ENCODE data around the gene UMOD. TPM values are rescaled to one million over a fixed set of nuclear protein-coding genes. Genes with fewer than 3 reads are reported as not detected.

UMOD gene
- polyA plus RNA-seq, 2 donors: not detected

DNA sequence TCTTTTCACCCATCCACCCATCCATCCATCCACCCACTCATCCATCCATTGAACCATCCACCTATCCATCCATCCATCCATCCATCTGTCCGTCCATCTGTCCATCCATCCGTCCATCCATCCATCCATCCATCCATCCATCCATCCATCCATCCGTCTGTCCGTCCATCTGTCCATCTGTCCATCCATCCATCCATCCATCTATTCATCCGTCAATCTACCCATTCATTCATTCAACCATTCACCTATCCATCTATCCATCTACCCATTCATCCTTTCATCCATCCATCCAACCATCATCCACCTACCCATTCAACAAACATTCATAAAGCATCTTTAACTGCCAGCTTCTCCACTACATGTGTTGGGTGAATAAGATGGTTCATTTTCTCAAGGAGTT, 54.1 kb downstream of the UMOD start:
- Histone ChIP-seq H3K4me3 (ENCODE audit: low read depth in 1 of 2, low read length in 2 of 2) (no peak overlapping the region), H3K27ac (ENCODE audit: low read depth in 2 of 2, low read length in 1 of 2) (no peak overlapping the region), H3K27me3 (ENCODE audit: control insufficient read depth in 1 of 2, insufficient read depth in 2 of 2, low read length in 2 of 2) (no peaks in the 10 kb centered on the region), H3K4me1 (ENCODE audit: control insufficient read depth in 2 of 2, insufficient read depth in 2 of 2, low read length in 1 of 2) (no peaks in the 10 kb centered on the region), H3K36me3 (ENCODE audit: control insufficient read depth in 2 of 2, insufficient read depth in 2 of 2, low read length in 1 of 2) (no peaks in the 10 kb centered on the region), H3K9me3 (ENCODE audit: control insufficient read depth in 2 of 2, insufficient read depth in 1 of 2, low read depth in 1 of 2, low read length in 1 of 2) (no peaks in the 10 kb centered on the region)
- 68 to 72% methylated on average over 5 of the region's 5 CpGs for WGBS, 2 donors

DNA sequence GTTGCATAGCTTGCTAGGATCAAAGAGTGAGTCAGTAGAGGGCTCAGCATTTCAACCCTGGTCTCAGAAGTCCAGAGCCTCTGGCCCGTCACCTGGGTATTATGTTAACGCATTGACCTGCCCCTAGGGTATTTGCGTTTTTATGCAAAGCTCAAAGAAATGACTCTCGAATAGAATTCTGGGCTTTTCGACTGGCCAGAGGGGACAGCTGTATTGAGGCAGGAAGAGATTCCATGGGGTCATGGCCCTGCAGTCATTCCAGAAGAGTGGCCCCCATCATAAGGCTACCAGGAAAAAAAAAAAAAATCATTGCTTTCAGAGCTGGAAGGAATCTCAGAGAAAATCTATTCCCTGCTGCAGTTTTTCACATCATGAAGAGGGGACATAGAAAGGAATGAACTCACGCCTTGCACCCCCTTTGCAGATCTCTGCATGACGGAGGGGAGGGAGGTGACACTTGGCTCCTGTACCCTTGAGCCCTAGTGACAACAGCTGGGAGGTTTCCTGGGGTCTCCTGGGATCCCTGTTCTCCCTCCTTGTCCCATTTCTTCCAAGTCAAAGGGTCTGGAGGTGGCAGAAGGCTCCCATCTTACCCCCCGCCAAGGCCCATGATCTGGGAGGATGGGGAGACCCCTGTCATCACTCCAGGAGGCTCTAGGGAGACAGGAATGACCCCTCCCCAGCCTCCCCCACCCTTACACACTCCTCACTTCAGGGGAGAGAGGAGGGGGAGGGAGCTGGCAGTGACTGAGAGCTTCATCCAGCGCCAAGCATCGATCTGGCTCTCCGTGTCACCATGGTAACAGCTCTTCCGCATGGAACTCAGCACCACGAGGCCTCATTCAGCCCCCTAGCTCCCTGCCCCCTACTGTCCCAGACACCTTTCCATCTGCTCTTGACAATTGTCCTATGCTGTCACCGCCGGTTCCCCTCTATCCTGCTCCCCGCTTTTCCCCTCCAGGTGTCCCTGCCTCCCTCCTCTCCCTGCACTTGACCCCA, 61.0 kb downstream of the UMOD start:
- no peaks in the 10 kb centered on the region for H3K27me3 ChIP-seq (ENCODE audit: control insufficient read depth in 1 of 2, insufficient read depth in 2 of 2, low read length in 2 of 2)
- H3K4me1 ChIP-seq (ENCODE audit: control insufficient read depth in 2 of 2, insufficient read depth in 2 of 2, low read length in 1 of 2): no peaks in the 10 kb centered on the region
- H3K4me3 ChIP-seq (ENCODE audit: low read depth in 1 of 2, low read length in 2 of 2): no peak overlapping the region
- WGBS, 2 donors: 32 to 39% methylated on average over 14 to 16 of the region's 16 CpGs
- no peaks in the 10 kb centered on the region for H3K9me3 ChIP-seq (ENCODE audit: control insufficient read depth in 2 of 2, insufficient read depth in 1 of 2, low read depth in 1 of 2, low read length in 1 of 2)
- H3K36me3 ChIP-seq (ENCODE audit: control insufficient read depth in 2 of 2, insufficient read depth in 2 of 2, low read length in 1 of 2): no peaks in the 10 kb centered on the region
- H3K27ac ChIP-seq (ENCODE audit: low read depth in 2 of 2, low read length in 1 of 2): no peak overlapping the region

DNA sequence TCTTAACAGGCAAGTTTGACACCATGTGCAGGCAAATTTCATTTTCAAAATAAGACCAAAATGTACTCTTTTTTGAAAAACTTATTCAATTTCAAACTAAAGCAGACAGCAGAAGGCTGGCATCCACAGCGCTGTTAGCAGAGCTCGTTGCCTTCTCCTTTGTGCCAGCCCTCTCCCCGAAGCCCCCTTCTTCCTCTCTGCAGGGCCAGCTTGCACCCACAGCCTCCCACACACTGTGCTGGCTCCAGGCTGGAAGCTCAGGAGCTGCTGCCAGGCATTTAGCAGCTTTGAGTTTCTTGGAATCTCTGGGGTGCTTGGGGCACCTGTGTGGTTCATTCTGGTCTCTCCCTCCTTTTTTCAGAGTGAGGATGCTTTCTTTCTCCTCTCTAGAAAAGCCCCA, 62.9 kb downstream of the UMOD start:
- WGBS, 2 donors: 70 to 77% methylated on average over 3 of the region's 3 CpGs
- no peaks in the 10 kb centered on the region for H3K27me3 ChIP-seq (ENCODE audit: control insufficient read depth in 1 of 2, insufficient read depth in 2 of 2, low read length in 2 of 2)
- no peak overlapping the region for H3K27ac ChIP-seq (ENCODE audit: low read depth in 2 of 2, low read length in 1 of 2)
- H3K4me1 ChIP-seq (ENCODE audit: control insufficient read depth in 2 of 2, insufficient read depth in 2 of 2, low read length in 1 of 2): no peaks in the 10 kb centered on the region
- no peaks in the 10 kb centered on the region for H3K9me3 ChIP-seq (ENCODE audit: control insufficient read depth in 2 of 2, insufficient read depth in 1 of 2, low read depth in 1 of 2, low read length in 1 of 2)
- H3K36me3 ChIP-seq (ENCODE audit: control insufficient read depth in 2 of 2, insufficient read depth in 2 of 2, low read length in 1 of 2): no peaks in the 10 kb centered on the region
- no peak overlapping the region for H3K4me3 ChIP-seq (ENCODE audit: low read depth in 1 of 2, low read length in 2 of 2)

DNA sequence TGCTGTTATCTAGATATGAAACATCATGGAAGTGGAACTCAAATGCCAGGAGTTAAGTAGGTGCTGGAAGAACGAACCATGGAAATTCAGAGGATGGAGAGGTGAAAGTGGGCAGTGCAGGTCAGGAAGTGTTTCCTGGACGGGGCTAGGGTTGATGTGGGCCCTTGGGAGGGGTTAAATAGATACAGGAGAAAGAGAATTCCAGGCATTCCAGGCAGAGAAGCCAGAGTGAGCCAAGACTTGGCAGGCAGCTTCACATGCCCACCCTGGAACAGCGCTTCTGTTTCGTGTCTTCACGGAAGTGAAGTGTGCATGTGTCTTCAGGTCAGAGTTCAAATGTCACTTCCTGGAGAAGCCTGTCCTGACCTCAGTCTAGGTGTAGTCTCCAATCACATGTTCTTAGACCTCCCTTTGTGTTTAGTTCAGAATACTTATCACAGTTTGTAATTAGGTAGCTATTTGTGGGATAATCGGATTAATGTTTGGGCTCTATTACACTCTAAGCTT, 66.5 kb downstream of the UMOD start:
- no peaks in the 10 kb centered on the region for H3K27me3 ChIP-seq (ENCODE audit: control insufficient read depth in 1 of 2, insufficient read depth in 2 of 2, low read length in 2 of 2)
- no peak overlapping the region for H3K27ac ChIP-seq (ENCODE audit: low read depth in 2 of 2, low read length in 1 of 2)
- H3K4me1 ChIP-seq (ENCODE audit: control insufficient read depth in 2 of 2, insufficient read depth in 2 of 2, low read length in 1 of 2): no peaks in the 10 kb centered on the region
- WGBS, 2 donors: 38 to 51% methylated on average over 6 of the region's 6 CpGs
- H3K36me3 ChIP-seq (ENCODE audit: control insufficient read depth in 2 of 2, insufficient read depth in 2 of 2, low read length in 1 of 2): no peaks in the 10 kb centered on the region
- H3K4me3 ChIP-seq (ENCODE audit: low read depth in 1 of 2, low read length in 2 of 2): no peak overlapping the region
- no peaks in the 10 kb centered on the region for H3K9me3 ChIP-seq (ENCODE audit: control insufficient read depth in 2 of 2, insufficient read depth in 1 of 2, low read depth in 1 of 2, low read length in 1 of 2)

Other genes starting within 250 kb of the UMOD start
- gene GP2, start 25.2 kb downstream of the UMOD start, polyA plus RNA-seq: under 1 TPM; 0.31 to 0.45 TPM
- gene PDILT, start 52.0 kb upstream of the UMOD start, polyA plus RNA-seq: under 1 TPM in 1 of 2 donors, not detected in 1; 0.10 TPM
- gene ACSM5, start 56.8 kb upstream of the UMOD start, polyA plus RNA-seq: under 1 TPM; 0.26 to 0.58 TPM
- gene ACSM2A, start 98.8 kb upstream of the UMOD start, polyA plus RNA-seq: not detected
- under 1 TPM; 0.04 to 0.06 TPM for gene ACSM2B, start 223.7 kb upstream of the UMOD start, polyA plus RNA-seq